ENCODE data around the gene GP5.

Gene GP5

GRCh38 chr3:194382892-194383223 lies 16.2 kb downstream of the GP5 start:
- H3K36me3 ChIP-seq (ENCODE audit: insufficient read depth, low read length) = no peaks in the 10 kb centered on the region
- no peaks in the 10 kb centered on the region for H3K9me3 ChIP-seq (ENCODE audit: low read length)
- no peaks in the 10 kb centered on the region for H3F3A ChIP-seq (ENCODE audit: insufficient read depth, low read length)
- no peaks in the 10 kb centered on the region for H3K4me1 ChIP-seq (ENCODE audit: insufficient read depth, low read length, severe bottlenecking)
- no peaks in the 10 kb centered on the region for H3K9me2 ChIP-seq (ENCODE audit: low read depth, low read length)
- no peak overlapping the region for H3K27ac ChIP-seq (ENCODE audit: low read depth, low read length, poor library complexity, severe bottlenecking)
- H2AFZ ChIP-seq (ENCODE audit: low read length) = no peak overlapping the region
- no peak overlapping the region for H3K4me3 ChIP-seq (ENCODE audit: low read depth, low read length, poor library complexity, severe bottlenecking)
- no peak overlapping the region for H3K4me2 ChIP-seq (ENCODE audit: low read length)
- no peaks in the 10 kb centered on the region for H4K20me1 ChIP-seq (ENCODE audit: insufficient read depth, low read length)
- no peaks in the 10 kb centered on the region for H3K79me2 ChIP-seq (ENCODE audit: insufficient read depth, low read length)
- H3K27me3 ChIP-seq (ENCODE audit: insufficient read depth, low read length) = peaks cover 9% of the 10 kb centered on the region
- TF ChIP-seq EZH2 (IDR thresholded peaks at IDR 0.05; ENCODE audit: borderline replicate concordance, low read length) = no peak
- no peak for TF ChIP-seq CTCF (IDR thresholded peaks at IDR 0.05; ENCODE audit: low read length)
- H3K9ac ChIP-seq (ENCODE audit: low read length) = no peak overlapping the region

GRCh38 chr3:194382196-194382891 lies 16.7 kb downstream of the GP5 start:
- H3K4me2 ChIP-seq (ENCODE audit: low read length) = no peak overlapping the region
- H3K9ac ChIP-seq (ENCODE audit: low read length) = no peak overlapping the region
- no peak overlapping the region for H3K4me3 ChIP-seq (ENCODE audit: low read depth, low read length, poor library complexity, severe bottlenecking)
- no peaks in the 10 kb centered on the region for H3F3A ChIP-seq (ENCODE audit: insufficient read depth, low read length)
- no peak overlapping the region for H3K27ac ChIP-seq (ENCODE audit: low read depth, low read length, poor library complexity, severe bottlenecking)
- TF ChIP-seq CTCF (IDR thresholded peaks at IDR 0.05; ENCODE audit: low read length) = no peak
- no peak for TF ChIP-seq EZH2 (IDR thresholded peaks at IDR 0.05; ENCODE audit: borderline replicate concordance, low read length)
- peaks cover 9% of the 10 kb centered on the region for H3K27me3 ChIP-seq (ENCODE audit: insufficient read depth, low read length)
- H3K9me2 ChIP-seq (ENCODE audit: low read depth, low read length) = no peaks in the 10 kb centered on the region
- no peaks in the 10 kb centered on the region for H3K9me3 ChIP-seq (ENCODE audit: low read length)
- no peaks in the 10 kb centered on the region for H3K36me3 ChIP-seq (ENCODE audit: insufficient read depth, low read length)
- H2AFZ ChIP-seq (ENCODE audit: low read length) = no peak overlapping the region
- no peaks in the 10 kb centered on the region for H3K4me1 ChIP-seq (ENCODE audit: insufficient read depth, low read length, severe bottlenecking)
- no peaks in the 10 kb centered on the region for H4K20me1 ChIP-seq (ENCODE audit: insufficient read depth, low read length)
- no peaks in the 10 kb centered on the region for H3K79me2 ChIP-seq (ENCODE audit: insufficient read depth, low read length)

- no peaks in the 10 kb centered on the region for H3K4me1 ChIP-seq (ENCODE audit: insufficient read depth, low read length, severe bottlenecking)
- H3K79me2 ChIP-seq (ENCODE audit: insufficient read depth, low read length) = no peaks in the 10 kb centered on the region
- H3K9ac ChIP-seq (ENCODE audit: low read length) = no peak overlapping the region
- H3K4me3 ChIP-seq (ENCODE audit: low read depth, low read length, poor library complexity, severe bottlenecking) = no peak overlapping the region
- TF ChIP-seq CTCF (IDR thresholded peaks at IDR 0.05; ENCODE audit: low read length) (no peak), EZH2 (IDR thresholded peaks at IDR 0.05; ENCODE audit: borderline replicate concordance, low read length) (no peak)
- peaks cover 9% of the 10 kb centered on the region for H3K27me3 ChIP-seq (ENCODE audit: insufficient read depth, low read length)
- no peak overlapping the region for H3K4me2 ChIP-seq (ENCODE audit: low read length)
- no peaks in the 10 kb centered on the region for H3K36me3 ChIP-seq (ENCODE audit: insufficient read depth, low read length)
- no peaks in the 10 kb centered on the region for H3F3A ChIP-seq (ENCODE audit: insufficient read depth, low read length)
- no peaks in the 10 kb centered on the region for H4K20me1 ChIP-seq (ENCODE audit: insufficient read depth, low read length)
- no peaks in the 10 kb centered on the region for H3K9me3 ChIP-seq (ENCODE audit: low read length)
- no peak overlapping the region for H3K27ac ChIP-seq (ENCODE audit: low read depth, low read length, poor library complexity, severe bottlenecking)
- H2AFZ ChIP-seq (ENCODE audit: low read length) = no peak overlapping the region
- no peaks in the 10 kb centered on the region for H3K9me2 ChIP-seq (ENCODE audit: low read depth, low read length)
Observed at GRCh38 chr3:194381460-194381875, 17.6 kb downstream of the GP5 start.
